ENCODE results near the gene MRPL52.
"Not testable (repeated sequence)": the region's sequence is repeated elsewhere in the genome, so short reads cannot be mapped to it uniquely, and the experiment has no call there.

MRPL52 gene

DNA sequence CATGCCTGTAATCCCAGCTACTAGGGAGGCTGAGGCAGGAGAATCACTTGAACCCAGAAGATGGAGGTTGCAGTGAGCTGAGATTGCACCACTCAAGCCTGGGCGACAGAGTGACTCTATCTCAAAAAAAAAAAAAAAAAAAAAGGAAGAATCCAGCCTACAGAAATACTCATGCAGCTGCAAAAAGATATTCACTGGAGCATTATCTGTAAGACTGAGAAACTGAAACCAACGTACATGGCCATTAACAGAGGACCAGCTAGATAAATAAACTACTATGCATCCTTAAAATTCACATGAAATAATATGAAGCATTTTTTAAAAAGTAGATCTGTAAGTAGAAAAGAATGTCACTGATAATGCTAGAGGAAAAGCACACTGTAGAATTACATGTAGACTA lies 18.0 kb upstream of the MRPL52 start:
- DNase-seq: no peak

DNA sequence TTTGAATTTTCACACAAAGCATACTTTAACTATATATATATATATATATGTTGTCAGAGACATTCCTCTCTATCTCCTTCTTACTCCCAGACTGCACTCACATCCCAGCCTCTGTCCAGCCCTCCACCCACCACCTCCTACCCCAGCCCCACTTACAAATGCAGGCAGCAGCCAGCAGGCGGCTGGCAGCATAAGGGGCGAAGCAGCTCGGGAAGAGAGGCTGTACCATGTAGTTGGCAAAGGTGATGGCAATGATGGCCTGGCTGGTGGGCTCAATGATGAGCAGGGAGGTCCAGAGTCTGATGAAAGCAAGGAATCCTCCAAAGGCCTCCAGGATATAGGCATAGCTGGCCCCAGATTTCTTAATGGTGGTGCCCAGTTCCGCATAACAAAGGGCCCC lies 16.9 kb upstream of the MRPL52 start:
- DNase-seq: no peak

DNA sequence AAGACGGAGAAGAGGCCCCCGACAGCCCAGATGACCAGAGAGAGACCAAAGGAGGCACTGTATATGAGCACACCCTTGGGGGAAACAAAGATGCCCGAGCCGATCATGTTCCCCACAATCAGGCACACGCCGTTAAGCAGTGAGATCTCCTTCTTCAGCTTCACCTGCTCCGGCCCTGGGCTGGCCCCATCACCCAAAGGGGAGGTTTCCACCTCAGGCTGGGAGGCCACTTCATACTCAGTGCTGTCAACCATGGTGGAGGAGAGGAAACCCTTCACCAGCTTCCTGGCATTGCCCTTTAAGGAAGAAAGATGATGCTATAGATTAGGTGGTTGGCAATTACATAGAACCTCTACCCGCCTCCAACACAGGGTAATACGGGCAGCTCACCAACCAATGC lies 16.5 kb upstream of the MRPL52 start:
- peak; percentile 56 for DNase-seq

DNA sequence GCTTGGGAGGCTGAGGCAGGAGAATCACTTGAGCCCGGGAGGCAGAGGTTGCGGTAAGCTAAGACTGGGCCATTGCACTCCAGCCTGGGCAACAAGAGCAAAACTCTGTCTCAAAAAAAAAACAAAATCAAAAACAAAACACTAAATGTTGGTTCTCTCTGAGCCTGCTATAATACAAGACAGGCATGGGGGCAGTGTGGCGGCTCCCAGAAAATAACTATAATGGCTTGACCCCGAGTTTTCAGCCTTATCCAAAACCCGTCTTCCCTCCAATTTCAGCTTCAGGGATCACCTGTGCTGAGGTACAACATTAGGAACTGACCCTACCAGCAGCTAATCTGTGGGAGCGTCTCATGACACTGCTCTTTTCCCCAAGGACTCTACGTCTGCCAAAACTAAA lies 15.3 kb upstream of the MRPL52 start:
- DNase-seq: no peak

DNA sequence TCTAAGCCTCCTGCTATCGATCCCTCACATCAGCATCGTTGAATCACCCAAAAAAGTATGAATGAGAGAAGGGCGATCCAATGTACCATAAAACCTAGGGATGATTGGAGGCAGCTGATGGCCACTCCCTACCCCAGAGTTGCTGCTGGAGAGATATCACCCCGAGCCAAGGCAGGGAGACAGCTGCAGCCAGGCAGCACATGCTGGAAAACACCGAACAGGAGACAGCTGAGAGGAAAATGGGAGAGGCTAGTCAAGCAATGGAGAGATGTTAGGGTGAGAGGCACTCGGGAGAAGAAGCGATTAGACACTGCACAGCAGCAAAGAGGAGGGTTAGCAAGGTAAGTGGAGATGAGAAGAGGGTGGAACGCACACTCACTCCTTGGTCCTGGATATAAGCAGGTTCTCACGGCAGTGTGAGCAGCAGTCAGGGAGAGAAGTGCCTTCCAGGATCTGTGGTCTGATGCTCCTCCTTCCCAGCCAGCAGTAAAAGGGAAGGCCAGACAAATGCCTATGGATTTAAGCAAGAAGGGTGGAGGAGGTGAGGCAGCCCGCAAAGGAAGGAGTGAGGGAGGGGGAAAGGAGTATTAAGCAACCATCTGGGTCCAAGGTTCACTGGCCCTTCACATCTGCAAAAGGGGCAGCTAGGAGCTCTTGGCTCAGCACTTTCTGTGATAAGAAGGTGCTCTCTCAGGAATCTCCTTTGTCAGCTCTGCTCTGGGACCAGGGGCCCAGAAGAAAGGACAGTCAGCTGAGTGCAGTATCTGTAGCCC lies 14.6 kb upstream of the MRPL52 start, which contains the start of gene SLC7A7:
TSS of gene SLC7A7 (minus strand) at position 495 of the 773 bp plus-strand sequence. CDS start 2,037 bp downstream, outside the sequence.
- DNase-seq: no peak

DNA sequence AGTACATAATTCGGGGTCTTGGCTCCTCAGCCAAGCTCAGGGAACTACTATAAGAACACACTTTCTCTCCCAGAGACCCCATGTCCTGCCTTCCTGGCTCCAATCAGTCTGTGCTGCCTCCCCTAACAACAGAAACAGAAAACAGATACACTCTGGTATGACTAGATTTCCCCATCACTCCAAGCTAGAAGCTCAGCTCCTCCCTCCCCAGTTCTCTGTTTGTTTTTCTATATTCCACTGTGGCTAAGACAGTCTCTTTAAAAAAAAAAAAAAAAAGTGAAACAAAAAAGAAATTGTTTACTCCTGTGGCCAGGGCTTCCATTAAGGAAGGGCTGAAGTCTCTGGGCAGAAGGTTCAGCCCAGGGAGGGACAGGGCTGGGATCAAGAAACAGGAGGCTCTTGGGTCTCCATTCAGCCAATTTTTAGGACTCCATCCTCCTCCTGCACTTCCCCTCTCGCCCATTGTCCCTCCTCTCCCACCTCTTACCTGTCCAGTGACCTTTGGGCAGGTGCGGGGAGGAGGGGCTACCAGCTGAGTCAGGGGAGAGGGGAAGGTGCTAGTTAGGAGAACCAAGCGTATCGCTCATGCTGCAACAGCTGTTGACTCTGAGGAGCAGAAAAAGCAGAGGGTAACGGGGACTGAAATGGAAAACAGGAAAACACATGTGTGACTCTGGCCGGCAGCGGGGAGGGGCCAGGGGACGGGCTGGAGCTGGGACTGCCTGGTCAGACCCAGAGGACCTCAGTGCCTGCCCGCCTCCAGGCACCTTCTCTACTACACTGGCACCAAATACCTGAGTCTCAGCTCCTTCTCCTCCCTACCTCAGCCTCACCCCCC lies 10.3 kb upstream of the MRPL52 start:
- DNase-seq: peak; percentile 83

DNA sequence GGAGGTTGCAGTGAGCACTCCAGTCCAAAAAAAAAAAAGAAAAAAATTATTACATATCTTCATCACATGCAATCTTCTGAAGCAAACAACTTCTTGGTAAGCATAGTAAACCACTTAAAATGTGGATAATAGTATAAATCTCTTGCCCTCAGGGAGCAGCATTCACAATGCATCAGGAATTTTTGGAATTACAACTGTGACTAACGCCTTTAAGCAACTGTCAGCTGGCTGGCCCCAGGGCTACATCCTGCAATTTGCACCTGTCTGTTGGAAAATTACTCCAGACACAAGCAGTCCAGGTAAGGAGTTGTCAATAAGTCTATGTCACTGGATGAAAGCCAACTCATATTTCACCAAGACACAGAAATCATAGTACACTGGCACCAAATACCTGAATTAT lies 9.0 kb upstream of the MRPL52 start:
- DNase-seq: peak; percentile 44

DNA sequence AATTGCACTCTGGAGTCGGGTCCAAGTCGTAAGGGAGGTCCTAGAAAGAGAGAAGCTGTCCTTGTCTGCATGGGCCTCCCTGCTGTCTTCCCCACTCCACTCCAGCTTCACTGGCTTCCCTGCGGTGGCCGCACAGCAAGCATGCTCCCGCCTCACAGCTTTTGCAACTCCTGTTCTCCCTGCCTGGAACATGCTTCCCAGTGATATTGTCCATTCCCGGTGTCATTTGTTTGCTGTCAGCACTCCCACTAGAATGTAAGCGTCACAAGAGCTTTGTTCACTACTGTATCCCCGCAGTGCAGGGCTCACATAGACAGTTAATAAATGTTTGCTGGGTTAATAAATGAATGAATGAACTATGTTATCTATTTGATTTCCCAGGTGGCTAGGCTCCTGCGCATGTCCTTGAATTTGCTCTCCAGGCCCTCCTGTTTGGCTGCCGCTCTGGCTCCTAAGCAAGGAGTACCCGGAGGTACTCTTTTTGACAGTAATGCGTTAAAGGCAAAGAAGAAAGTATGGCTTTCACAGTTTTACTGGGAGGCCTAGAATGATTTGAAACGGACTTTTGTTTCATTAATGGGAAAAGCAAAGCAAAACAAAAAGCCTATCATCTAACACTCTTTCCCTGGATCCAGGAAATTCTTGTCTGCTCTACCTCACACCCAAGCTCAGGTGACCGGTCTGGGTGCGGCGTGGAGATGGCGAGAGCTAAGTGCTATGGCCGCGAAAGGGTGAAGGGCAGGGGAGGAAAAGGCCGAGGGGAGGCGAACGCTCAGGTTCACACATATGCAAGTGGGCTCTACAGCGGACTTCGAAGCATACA lies 8.3 kb upstream of the MRPL52 start:
- DNase-seq: peak; percentile 51

DNA sequence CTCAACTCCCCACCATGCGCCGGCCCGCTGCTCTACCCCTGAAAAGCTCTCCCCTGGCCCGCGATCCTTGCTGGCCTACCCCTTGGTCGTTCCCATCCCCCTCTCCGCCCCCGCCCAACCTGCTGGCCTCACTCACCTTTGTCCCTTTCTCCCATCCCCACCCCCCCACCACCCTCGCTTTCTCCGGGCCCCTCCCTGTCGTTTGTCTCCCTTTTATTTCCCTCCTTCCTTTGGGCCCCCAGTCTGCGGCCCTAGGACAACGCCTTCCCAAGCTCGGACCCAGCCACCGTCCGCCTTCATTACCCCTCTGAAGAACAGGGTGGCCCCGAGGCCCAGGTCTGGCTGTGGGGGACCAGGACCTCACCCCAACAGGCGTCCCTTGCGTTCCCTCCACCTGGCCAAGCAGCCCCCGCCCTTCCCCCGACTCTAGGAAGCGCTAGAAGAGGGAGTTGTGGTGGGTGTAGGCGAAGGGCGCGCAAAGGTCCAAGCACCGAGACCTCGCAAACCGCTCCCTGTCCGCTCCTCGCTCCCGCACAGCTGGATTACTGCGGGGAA lies 7.6 kb upstream of the MRPL52 start:
- DNase-seq: no peak

DNA sequence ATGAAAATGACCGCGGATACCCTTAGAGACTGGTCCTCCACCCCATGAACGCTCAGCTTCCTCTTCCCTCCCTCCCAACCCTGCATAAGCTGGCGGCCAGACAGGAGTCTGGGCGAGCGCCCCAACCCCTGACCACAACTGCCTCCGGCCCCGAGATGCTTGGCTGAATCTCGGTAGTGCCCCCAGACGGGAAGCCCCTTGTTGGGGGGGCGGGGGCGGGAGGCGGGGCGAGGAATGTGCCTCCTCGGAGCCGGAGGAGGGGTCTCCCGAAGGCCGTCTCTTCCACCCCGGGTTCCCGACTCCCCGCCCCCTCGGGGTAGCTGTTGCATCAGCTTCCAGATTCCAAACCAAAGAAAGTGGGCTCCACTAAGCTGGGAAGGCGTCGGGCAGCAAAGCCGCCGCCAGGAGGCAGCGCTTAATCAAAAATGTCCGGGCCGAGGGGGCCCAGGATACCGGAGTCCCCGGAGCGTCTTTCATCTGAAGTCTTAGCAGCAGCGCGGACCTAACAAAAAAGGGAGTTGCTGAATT lies 7.1 kb upstream of the MRPL52 start:
- DNase-seq: no peak

DNA sequence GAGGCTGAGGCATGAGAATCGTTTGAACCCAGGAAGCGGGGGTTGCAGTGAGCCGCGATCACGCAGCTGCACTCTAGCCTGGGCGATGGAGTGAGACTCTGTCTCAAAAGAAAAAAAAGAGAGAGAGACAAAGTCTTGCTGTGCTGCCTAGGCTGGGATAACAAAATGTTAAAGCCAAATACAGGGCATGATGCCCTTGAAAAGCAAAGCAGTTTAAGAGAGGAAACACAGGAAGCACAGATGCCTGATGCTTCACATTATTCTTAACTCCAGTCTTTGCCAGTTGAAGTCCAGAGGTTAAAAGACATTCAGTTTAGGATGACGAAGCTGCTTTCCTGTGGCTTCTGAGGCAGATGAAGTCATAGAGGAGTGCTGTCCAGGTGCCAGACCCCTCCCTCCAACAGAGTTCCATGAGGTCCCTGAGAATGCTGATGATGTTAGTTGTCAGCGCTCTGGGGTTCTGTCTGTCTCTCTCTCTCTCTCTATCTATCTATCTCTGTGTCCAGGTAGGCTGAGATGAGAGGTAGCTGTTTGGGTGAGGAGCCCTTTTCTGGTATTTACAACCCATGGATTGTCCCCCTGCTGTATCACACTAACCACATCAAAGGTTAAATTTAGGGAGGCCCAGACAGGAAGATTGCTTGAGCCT lies 4.9 kb upstream of the MRPL52 start:
- DNase-seq: peak; percentile 78

DNA sequence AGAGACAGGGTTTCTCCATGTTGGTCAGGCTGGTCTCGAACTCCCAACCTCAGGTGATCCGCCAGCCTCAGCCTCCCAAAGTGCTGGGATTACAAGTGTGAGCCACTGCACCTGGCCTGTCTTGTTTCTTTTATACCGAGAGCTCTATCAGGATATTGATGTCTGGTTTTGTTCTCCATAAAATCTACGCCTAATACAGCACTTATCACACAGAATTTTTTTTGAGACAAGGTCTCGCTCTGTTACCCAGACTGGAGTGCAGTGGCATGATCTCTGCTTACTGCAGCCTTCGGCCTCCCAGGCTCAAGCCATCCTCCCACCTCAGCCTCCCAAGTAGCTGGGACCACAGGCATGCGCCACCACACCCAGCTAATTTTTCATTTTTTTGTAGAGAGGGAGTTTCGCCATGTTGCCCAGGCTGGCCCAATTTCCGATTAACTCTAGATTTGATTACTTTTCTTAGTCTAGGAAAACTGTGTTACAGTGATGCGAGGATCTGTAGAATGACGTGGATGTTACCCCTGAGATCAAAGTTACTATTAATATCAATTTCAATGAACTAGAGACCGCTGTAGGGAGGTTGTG lies 519 bp upstream of the MRPL52 start:
- not testable (repeated sequence) for DNase-seq

DNA sequence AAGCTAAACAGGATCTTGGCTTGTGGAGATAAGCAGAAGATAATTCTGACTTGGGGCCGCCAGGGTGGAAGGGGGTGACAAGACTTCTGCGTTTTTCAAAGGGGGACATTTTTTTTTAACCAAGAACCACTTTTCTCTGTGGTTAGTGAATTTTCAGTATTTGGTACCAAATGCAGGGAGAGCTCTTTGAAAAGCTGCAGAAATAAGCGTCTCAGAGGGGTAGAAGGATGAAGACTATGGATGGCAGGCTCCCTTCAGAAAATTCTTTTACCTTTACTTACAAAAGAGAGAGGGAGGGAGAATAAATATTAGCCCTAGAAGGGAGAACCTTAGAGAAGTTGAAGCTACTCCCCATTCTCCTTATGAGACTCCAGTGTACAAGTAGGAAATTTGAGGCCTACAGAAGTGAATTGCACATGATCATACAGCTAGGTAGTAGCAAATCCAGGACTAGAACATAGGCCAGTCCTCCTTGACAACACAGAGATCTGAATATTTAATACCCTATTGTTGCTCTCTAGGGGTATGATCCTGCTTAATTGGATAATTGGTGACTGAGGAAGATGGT lies 840 bp downstream of the MRPL52 start:
- no peak for DNase-seq

DNA sequence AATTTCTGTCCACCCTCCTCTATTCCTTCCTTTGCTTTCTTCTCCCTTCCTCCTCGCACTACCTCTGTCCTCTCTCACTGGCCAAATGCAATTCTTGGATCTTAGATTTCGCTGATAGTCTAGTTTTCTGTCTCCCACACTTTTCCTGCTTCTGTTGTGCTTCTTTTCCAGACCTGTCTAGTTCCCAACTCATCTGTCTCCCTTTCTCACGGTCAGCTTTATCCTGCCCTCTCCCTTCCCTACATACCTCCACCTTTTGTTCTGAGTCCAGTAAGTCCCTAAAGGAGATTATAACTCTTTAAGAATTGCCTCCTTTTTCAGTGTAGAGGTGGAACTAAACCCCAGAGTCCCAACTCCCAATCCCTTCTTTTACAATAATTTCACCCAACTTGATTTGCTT lies 5.8 kb downstream of the MRPL52 start:
- no peak for DNase-seq

DNA sequence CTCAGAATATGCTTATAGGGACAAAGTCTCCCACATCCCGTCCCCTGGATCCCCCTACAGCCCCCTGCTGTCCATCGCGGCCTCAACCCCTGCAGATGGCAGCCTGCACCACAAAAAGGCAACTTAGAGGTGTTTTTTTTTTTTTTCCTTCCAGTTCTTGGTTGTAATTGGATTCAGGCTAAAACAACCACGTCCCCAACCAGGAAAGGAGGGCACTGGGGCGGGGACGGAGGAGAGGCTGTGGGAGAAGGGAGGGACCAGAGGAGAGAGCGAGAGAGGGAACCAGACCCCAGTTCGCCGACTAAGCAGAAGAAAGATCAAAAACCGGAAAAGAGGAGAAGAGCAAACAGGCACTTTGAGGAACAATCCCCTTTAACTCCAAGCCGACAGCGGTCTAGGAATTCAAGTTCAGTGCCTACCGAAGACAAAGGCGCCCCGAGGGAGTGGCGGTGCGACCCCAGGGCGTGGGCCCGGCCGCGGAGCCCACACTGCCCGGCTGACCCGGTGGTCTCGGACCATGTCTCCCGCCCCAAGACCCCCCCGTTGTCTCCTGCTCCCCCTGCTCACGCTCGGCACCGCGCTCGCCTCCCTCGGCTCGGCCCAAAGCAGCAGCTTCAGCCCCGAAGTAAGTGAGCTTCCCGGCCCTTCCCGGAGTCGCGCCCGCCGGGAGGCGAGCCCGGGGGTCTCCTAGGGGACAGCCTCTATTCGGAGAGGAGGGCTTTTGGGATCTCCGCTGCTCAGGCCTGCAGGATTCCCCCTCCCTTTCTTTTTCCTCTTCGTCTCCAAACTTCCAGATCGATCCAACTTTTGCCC lies 6.8 kb downstream of the MRPL52 start, which contains the start of gene MMP14:
TSS of gene MMP14 (plus strand) at position 285 of the 813 bp plus-strand sequence. CDS start at position 518, 233 bp downstream.
- no peak for DNase-seq

DNA sequence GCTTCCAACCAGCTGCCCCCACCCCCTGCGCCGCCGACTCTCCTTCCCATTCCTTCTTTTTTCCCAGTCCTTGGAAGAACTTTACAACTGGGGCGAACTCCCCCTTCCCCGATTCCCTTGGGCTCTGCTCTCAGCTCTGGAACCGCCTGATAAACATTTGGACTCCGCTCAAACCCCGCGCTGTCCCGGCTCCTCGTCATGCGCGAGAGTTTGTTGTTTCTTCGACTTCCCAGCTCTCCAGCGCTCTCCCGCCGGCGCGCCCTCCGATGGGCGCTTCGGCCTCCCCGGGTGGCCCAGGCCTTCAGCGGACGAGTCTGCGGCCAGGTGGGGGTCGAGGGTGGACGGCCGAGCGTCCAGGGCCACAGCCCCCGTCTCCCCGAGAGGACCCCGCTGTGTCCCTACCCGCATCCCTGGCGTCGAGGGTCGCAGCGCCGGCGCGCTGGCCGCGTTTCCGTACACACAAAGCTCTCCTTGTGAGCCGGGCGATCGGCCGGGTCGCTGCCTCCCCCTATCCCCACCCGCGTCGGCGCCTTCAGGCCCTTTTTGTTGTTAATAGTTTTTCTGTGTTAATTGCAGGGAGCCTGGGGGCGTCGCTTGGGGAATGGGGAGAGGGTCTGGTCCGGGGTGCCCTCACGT lies 7.5 kb downstream of the MRPL52 start:
- peak; percentile 68 for DNase-seq

DNA sequence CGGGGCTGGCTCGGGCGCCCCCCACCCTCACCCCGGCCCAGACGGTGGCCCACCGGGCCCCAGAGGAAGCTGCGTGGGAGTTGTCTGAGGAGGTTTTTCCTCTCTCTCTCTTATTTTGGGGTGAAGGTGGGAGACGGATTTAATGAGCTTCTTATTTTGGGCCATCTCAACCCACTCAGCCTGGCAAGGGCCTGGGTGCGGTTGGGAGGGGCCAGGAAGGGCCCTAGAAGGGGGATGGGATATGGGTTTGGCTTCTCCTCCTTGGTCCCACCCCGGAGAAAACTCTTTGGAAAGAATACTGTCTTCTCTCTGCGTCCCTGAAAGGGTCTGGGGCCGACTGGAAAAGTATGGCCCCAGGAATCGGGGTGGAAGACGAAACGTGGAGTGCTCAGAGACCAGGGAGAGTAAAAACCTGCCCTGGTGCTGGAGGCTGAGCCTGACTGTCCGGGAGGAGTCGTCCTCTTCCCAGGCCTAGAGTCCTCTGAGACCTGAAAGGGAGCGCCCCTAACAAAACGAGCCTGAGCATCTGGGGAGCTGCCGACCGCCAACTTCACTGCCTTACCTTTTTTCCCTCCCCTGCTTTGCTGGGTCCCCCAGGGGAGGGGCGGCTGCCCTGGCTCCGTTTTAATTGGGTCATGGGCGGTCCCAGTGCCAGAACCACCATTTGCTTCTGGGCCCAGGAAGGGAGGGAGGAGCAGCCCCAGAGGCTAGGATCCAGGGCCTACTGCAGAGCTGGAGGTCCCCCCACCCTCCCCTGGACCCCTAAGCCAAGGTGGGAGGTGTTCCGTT lies 8.3 kb downstream of the MRPL52 start:
- no peak for DNase-seq

DNA sequence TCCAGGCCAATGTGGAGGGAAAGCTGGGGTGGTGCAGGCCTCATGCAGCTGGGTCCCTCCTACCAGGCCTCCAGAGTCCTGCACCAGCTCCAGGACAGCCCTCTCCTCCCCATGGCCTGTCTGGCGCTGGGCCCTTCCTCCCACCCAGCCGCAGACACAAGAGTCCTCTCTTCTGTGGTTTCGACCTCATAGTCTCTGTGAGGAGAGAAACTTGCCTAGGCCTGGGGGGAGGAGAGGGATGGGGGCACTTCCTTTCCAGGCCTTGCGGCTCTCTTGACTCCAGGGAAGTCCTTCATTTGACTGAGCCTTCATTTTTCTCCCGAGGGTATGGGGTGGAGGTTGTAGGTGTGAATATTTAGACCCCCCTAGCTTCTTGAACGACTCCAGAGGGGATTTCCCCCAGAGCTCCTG lies 8.9 kb downstream of the MRPL52 start:
- no peak for DNase-seq
